Neuron (in vitro differentiated cells): ENCODE data around the gene GPR108.
"Not testable (repeated sequence)": the region's sequence is repeated elsewhere in the genome, so short reads cannot be mapped to it uniquely, and the experiment has no call there.

Experiments used
- H2AFZ ChIP-seq: one replicate; pipeline ENCODE4 v1.6.1; 2013; ENCODE audit warnings: low read depth, mild to moderate bottlenecking, inconsistent platforms, low read length, moderate library complexity
- H3K27me3 ChIP-seq: one replicate; pipeline ENCODE4 v1.6.1; 2013; ENCODE audit warnings: low read length; ENCODE audit not compliant: insufficient read depth
- H3K36me3 ChIP-seq: one replicate; pipeline ENCODE4 v1.6.1; 2013; ENCODE audit warnings: low read length; ENCODE audit not compliant: insufficient read depth
- H3K4me1 ChIP-seq: one replicate; pipeline ENCODE4 v1.6.1; 2013; ENCODE audit warnings: low read length; ENCODE audit not compliant: insufficient read depth
- H3K4me3 ChIP-seq: 2 replicates; pipeline ENCODE4 v1.5.1; 2013; ENCODE audit warnings: mild to moderate bottlenecking, low read length, moderate library complexity
- H3K9me3 ChIP-seq: one replicate; pipeline ENCODE4 v1.6.1; 2013; ENCODE audit warnings: low read length

The GPR108 gene

GRCh38 chr19:6709549-6709948, 27.8 kb downstream of the GPR108 start:
- peaks cover 38% of the 10 kb centered on the region for H3K27me3 ChIP-seq
- no peaks in the 10 kb centered on the region for H3K4me1 ChIP-seq
- H3K36me3 ChIP-seq = no peaks in the 10 kb centered on the region
- no peak overlapping the region for H2AFZ ChIP-seq
- H3K4me3 ChIP-seq = no peak overlapping the region
- H3K9me3 ChIP-seq = peaks cover 3% of the 10 kb centered on the region

- H3K36me3 ChIP-seq, H2AFZ ChIP-seq, H3K4me3 ChIP-seq, H3K9me3 ChIP-seq, H3K4me1 ChIP-seq: not testable (repeated sequence)
- H3K27me3 ChIP-seq = peaks cover 38% of the 10 kb centered on the region
Observed at GRCh38 chr19:6708913-6709312, 28.5 kb downstream of the GPR108 start.

GRCh38 chr19:6708346-6708745, 29.0 kb downstream of the GPR108 start:
- no peaks in the 10 kb centered on the region for H3K4me1 ChIP-seq

GRCh38 chr19:6707658-6708018, 29.7 kb downstream of the GPR108 start:
- no peaks in the 10 kb centered on the region for H3K36me3 ChIP-seq
- no peaks in the 10 kb centered on the region for H3K9me3 ChIP-seq
- H3K4me1 ChIP-seq = no peaks in the 10 kb centered on the region
- no peak overlapping the region for H3K4me3 ChIP-seq
- H3K27me3 ChIP-seq = peaks cover 38% of the 10 kb centered on the region
- H2AFZ ChIP-seq = no peak overlapping the region

More at GRCh38 chr19:6708346-6708745, 29.0 kb downstream of the GPR108 start:
- Histone ChIP-seq H3K4me3 (no peak overlapping the region), H2AFZ (no peak overlapping the region), H3K36me3 (no peaks in the 10 kb centered on the region), H3K27me3 (peaks cover 38% of the 10 kb centered on the region), H3K9me3 (peaks cover 3% of the 10 kb centered on the region)

GRCh38 chr19:6707011-6707657, 30.2 kb downstream of the GPR108 start:
- Histone ChIP-seq H3K4me1 (no peaks in the 10 kb centered on the region), H3K4me3 (no peak overlapping the region), H3K27me3 (peaks cover 33% of the 10 kb centered on the region), H3K36me3 (no peaks in the 10 kb centered on the region), H3K9me3 (no peaks in the 10 kb centered on the region), H2AFZ (no peak overlapping the region)

GRCh38 chr19:6706633-6706958, 30.8 kb downstream of the GPR108 start:
- Histone ChIP-seq H3K4me1 (no peaks in the 10 kb centered on the region), H2AFZ (no peak overlapping the region), H3K36me3 (no peaks in the 10 kb centered on the region), H3K4me3 (no peak overlapping the region), H3K27me3 (peaks cover 29% of the 10 kb centered on the region), H3K9me3 (no peaks in the 10 kb centered on the region)

- H3K4me1 ChIP-seq = no peaks in the 10 kb centered on the region
- peaks cover 24% of the 10 kb centered on the region for H3K27me3 ChIP-seq
- no peak overlapping the region for H2AFZ ChIP-seq
- H3K36me3 ChIP-seq = no peaks in the 10 kb centered on the region
- H3K4me3 ChIP-seq = no peak overlapping the region
- no peaks in the 10 kb centered on the region for H3K9me3 ChIP-seq
Observed at GRCh38 chr19:6705931-6706632, 31.3 kb downstream of the GPR108 start.

GRCh38 chr19:6700586-6701316, 36.6 kb downstream of the GPR108 start:
- Histone ChIP-seq H3K4me1 (no peaks in the 10 kb centered on the region), H3K36me3 (no peaks in the 10 kb centered on the region), H2AFZ (no peak overlapping the region), H3K9me3 (no peaks in the 10 kb centered on the region), H3K4me3 (no peak overlapping the region), H3K27me3 (no peaks in the 10 kb centered on the region)

GRCh38 chr19:6699935-6700334, 37.4 kb downstream of the GPR108 start:
- no peaks in the 10 kb centered on the region for H3K27me3 ChIP-seq
- no peaks in the 10 kb centered on the region for H3K4me1 ChIP-seq
- no peak overlapping the region for H2AFZ ChIP-seq
- no peak overlapping the region for H3K4me3 ChIP-seq
- no peaks in the 10 kb centered on the region for H3K36me3 ChIP-seq
- no peaks in the 10 kb centered on the region for H3K9me3 ChIP-seq

GRCh38 chr19:6697291-6697690, 40.1 kb downstream of the GPR108 start:
- H3K4me1 ChIP-seq = no peaks in the 10 kb centered on the region
- no peaks in the 10 kb centered on the region for H3K27me3 ChIP-seq
- H3K9me3 ChIP-seq = no peaks in the 10 kb centered on the region
- no peaks in the 10 kb centered on the region for H3K36me3 ChIP-seq
- H3K4me3 ChIP-seq = no peak overlapping the region
- no peak overlapping the region for H2AFZ ChIP-seq

- no peaks in the 10 kb centered on the region for H3K36me3 ChIP-seq
Observed at GRCh38 chr19:6696239-6696820, 41.0 kb downstream of the GPR108 start.

GRCh38 chr19:6694147-6694815, 43.1 kb downstream of the GPR108 start:
- Histone ChIP-seq H3K9me3 (no peaks in the 10 kb centered on the region), H3K27me3 (no peaks in the 10 kb centered on the region), H3K4me1 (no peaks in the 10 kb centered on the region), H3K4me3 (no peak overlapping the region), H3K36me3 (no peaks in the 10 kb centered on the region), H2AFZ (no peak overlapping the region)

More at GRCh38 chr19:6696239-6696820, 41.0 kb downstream of the GPR108 start:
- Histone ChIP-seq H3K27me3 (no peaks in the 10 kb centered on the region), H3K4me1 (no peaks in the 10 kb centered on the region), H2AFZ (no peak overlapping the region), H3K4me3 (no peak overlapping the region), H3K9me3 (no peaks in the 10 kb centered on the region)

- no peaks in the 10 kb centered on the region for H3K36me3 ChIP-seq
Observed at GRCh38 chr19:6693681-6694080, 43.7 kb downstream of the GPR108 start.

More at GRCh38 chr19:6693681-6694080, 43.7 kb downstream of the GPR108 start:
- Histone ChIP-seq H2AFZ (no peak overlapping the region), H3K4me1 (no peaks in the 10 kb centered on the region), H3K9me3 (no peaks in the 10 kb centered on the region), H3K27me3 (no peaks in the 10 kb centered on the region), H3K4me3 (no peak overlapping the region)
